ENCODE measurements around the gene FBXW10B. TPM values are rescaled to one million over a fixed set of nuclear protein-coding genes. Genes with fewer than 3 reads are reported as not detected.
"Not testable (repeated sequence)": the region's sequence is repeated elsewhere in the genome, so short reads cannot be mapped to it uniquely, and the experiment has no call there.

The FBXW10B gene
- total RNA-seq, 1 experiment from 2014 or later = 1.2 TPM

- H3K79me2 ChIP-seq (ENCODE audit: insufficient read depth, low read length); RAD21 ChIA-PET (ENCODE audit: low non-redundant PET in 1 of 2, low total read pairs in 2 of 2, uncharacterized antibody in 2 of 2, unreplicated experiment in 2 of 2); intact Hi-C loops (cut with micrococcal nuclease); H3K36me3 ChIP-seq (ENCODE audit: control insufficient read depth in 1 of 2, insufficient read depth in 2 of 2, low read length in 2 of 2); H3K4me3 ChIP-seq (replicated peaks in 1 of 2; ENCODE audit: low read depth in 1 of 2, low read length in 2 of 2); H2AFZ ChIP-seq (ENCODE audit: low read depth, low read length, poor library complexity, severe bottlenecking); DNase-seq (ENCODE audit: low read depth, low spot score); H3K27ac ChIP-seq (ENCODE audit: low read depth, low read length); H3K9ac ChIP-seq (ENCODE audit: low read length); CTCF ChIA-PET; POLR2A ChIA-PET; H3K9me2 ChIP-seq (ENCODE audit: insufficient read depth); H3K9me3 ChIP-seq (ENCODE audit: control insufficient read depth in 1 of 2, insufficient read depth in 1 of 2, low read depth in 1 of 2, low read length in 2 of 2); H3K4me2 ChIP-seq (ENCODE audit: low read length); BruUV-seq (replicated peaks); H4K20me1 ChIP-seq (ENCODE audit: insufficient read depth); ATAC-seq; H3K4me1 ChIP-seq (ENCODE audit: control insufficient read depth in 1 of 2, insufficient read depth in 2 of 2, low read length in 2 of 2); H3K27me3 ChIP-seq (ENCODE audit: insufficient read depth, low read length): not testable (repeated sequence)
These were observed 11.5 kb upstream of the FBXW10B start for GRCh38 chr17:15630930-15631453.

GRCh38 chr17:15629991-15630390 is 10.5 kb upstream of the FBXW10B start:
- POLR2A ChIA-PET; H2AFZ ChIP-seq (ENCODE audit: low read depth, low read length, poor library complexity, severe bottlenecking); RAD21 ChIA-PET (ENCODE audit: low non-redundant PET in 1 of 2, low total read pairs in 2 of 2, uncharacterized antibody in 2 of 2, unreplicated experiment in 2 of 2); H3K27ac ChIP-seq (ENCODE audit: low read depth, low read length); BruUV-seq (replicated peaks); H3K9me2 ChIP-seq (ENCODE audit: insufficient read depth); H3K36me3 ChIP-seq (ENCODE audit: control insufficient read depth in 1 of 2, insufficient read depth in 2 of 2, low read length in 2 of 2); intact Hi-C loops (cut with micrococcal nuclease); H4K20me1 ChIP-seq (ENCODE audit: insufficient read depth); H3K9me3 ChIP-seq (ENCODE audit: control insufficient read depth in 1 of 2, insufficient read depth in 1 of 2, low read depth in 1 of 2, low read length in 2 of 2); DNase-seq (ENCODE audit: low read depth, low spot score); ATAC-seq; H3K4me3 ChIP-seq (replicated peaks in 1 of 2; ENCODE audit: low read depth in 1 of 2, low read length in 2 of 2); H3K4me1 ChIP-seq (ENCODE audit: control insufficient read depth in 1 of 2, insufficient read depth in 2 of 2, low read length in 2 of 2); H3K27me3 ChIP-seq (ENCODE audit: insufficient read depth, low read length); H3K79me2 ChIP-seq (ENCODE audit: insufficient read depth, low read length); H3K4me2 ChIP-seq (ENCODE audit: low read length); H3K9ac ChIP-seq (ENCODE audit: low read length): not testable (repeated sequence)
- CTCF ChIA-PET = interaction anchor here (0.6 kb wide), 1 partner anchor 387 kb away, joined by 3 read pairs; no protein-coding TSS in a partner anchor

GRCh38 chr17:15623661-15624209 is 4.2 kb upstream of the FBXW10B start:
- CTCF ChIA-PET = not testable (repeated sequence)

GRCh38 chr17:15623255-15623654 is 3.8 kb upstream of the FBXW10B start:
- H3K27ac ChIP-seq (ENCODE audit: low read depth, low read length); H3K36me3 ChIP-seq (ENCODE audit: control insufficient read depth in 1 of 2, insufficient read depth in 2 of 2, low read length in 2 of 2); intact Hi-C loops (cut with micrococcal nuclease); H3K4me3 ChIP-seq (replicated peaks in 1 of 2; ENCODE audit: low read depth in 1 of 2, low read length in 2 of 2); H3K9me2 ChIP-seq (ENCODE audit: insufficient read depth); H3K4me2 ChIP-seq (ENCODE audit: low read length); BruUV-seq (replicated peaks); H3K9me3 ChIP-seq (ENCODE audit: control insufficient read depth in 1 of 2, insufficient read depth in 1 of 2, low read depth in 1 of 2, low read length in 2 of 2); ATAC-seq; H3K4me1 ChIP-seq (ENCODE audit: control insufficient read depth in 1 of 2, insufficient read depth in 2 of 2, low read length in 2 of 2); H3K27me3 ChIP-seq (ENCODE audit: insufficient read depth, low read length); DNase-seq (ENCODE audit: low read depth, low spot score); H3K79me2 ChIP-seq (ENCODE audit: insufficient read depth, low read length); RAD21 ChIA-PET (ENCODE audit: low non-redundant PET in 1 of 2, low total read pairs in 2 of 2, uncharacterized antibody in 2 of 2, unreplicated experiment in 2 of 2); H3K9ac ChIP-seq (ENCODE audit: low read length); POLR2A ChIA-PET; H2AFZ ChIP-seq (ENCODE audit: low read depth, low read length, poor library complexity, severe bottlenecking); CTCF ChIA-PET; H4K20me1 ChIP-seq (ENCODE audit: insufficient read depth): not testable (repeated sequence)

More at GRCh38 chr17:15623661-15624209, 4.2 kb upstream of the FBXW10B start:
- H2AFZ ChIP-seq (ENCODE audit: low read depth, low read length, poor library complexity, severe bottlenecking); ATAC-seq; H3K4me3 ChIP-seq (replicated peaks in 1 of 2; ENCODE audit: low read depth in 1 of 2, low read length in 2 of 2); BruUV-seq (replicated peaks); DNase-seq (ENCODE audit: low read depth, low spot score); H3K4me2 ChIP-seq (ENCODE audit: low read length); H3K9me3 ChIP-seq (ENCODE audit: control insufficient read depth in 1 of 2, insufficient read depth in 1 of 2, low read depth in 1 of 2, low read length in 2 of 2); H4K20me1 ChIP-seq (ENCODE audit: insufficient read depth); H3K36me3 ChIP-seq (ENCODE audit: control insufficient read depth in 1 of 2, insufficient read depth in 2 of 2, low read length in 2 of 2); H3K27ac ChIP-seq (ENCODE audit: low read depth, low read length); intact Hi-C loops (cut with micrococcal nuclease); H3K9me2 ChIP-seq (ENCODE audit: insufficient read depth); H3K27me3 ChIP-seq (ENCODE audit: insufficient read depth, low read length); RAD21 ChIA-PET (ENCODE audit: low non-redundant PET in 1 of 2, low total read pairs in 2 of 2, uncharacterized antibody in 2 of 2, unreplicated experiment in 2 of 2); H3K9ac ChIP-seq (ENCODE audit: low read length); H3K79me2 ChIP-seq (ENCODE audit: insufficient read depth, low read length); H3K4me1 ChIP-seq (ENCODE audit: control insufficient read depth in 1 of 2, insufficient read depth in 2 of 2, low read length in 2 of 2): not testable (repeated sequence)
- POLR2A ChIA-PET = interaction anchor here (0.7 kb wide), 1 partner anchor 495 kb away, joined by 3 read pairs; no protein-coding TSS in a partner anchor
